Measurements from ENCODE around the gene DCTPP1. TPM values are rescaled to one million over a fixed set of nuclear protein-coding genes. Genes with fewer than 3 reads are reported as not detected.
A peak's percentile ranks its signal among the peaks of the same experiment; 100 is the strongest.
"Not testable (repeated sequence)": the region's sequence is repeated elsewhere in the genome, so short reads cannot be mapped to it uniquely, and the experiment has no call there.

The DCTPP1 gene
- polyA plus RNA-seq, 3 donors: 27.5 to 29.8 (median 29.2) TPM

- not testable (repeated sequence) for H3K27ac ChIP-seq (ENCODE audit: low read depth, low read length)
- 69 to 84% (median 84%) methylated on average over 4 of the region's 4 CpGs for WGBS, 3 donors
Observed at GRCh38 chr16:30396627-30397026, 33.2 kb downstream of the DCTPP1 start.

- no peak overlapping the region for H3K27ac ChIP-seq (ENCODE audit: low read depth, low read length)
- 9 to 17% (median 15%) methylated on average over 13 of the region's 13 CpGs for WGBS, 3 donors
Observed at GRCh38 chr16:30395992-30396585, 33.7 kb downstream of the DCTPP1 start.

GRCh38 chr16:30395155-30395991, 34.5 kb downstream of the DCTPP1 start, which contains the start of gene ZNF48:
Gene ZNF48, plus strand, starts transcription at chr16:30395420. Its CDS starts 375 bp downstream, at chr16:30395795.
- WGBS, 3 donors: 0% methylated on average over 67 to 103 of the region's 103 CpGs
- H3K27ac ChIP-seq (ENCODE audit: low read depth, low read length): no peak within 1 kb of the TSS

GRCh38 chr16:30394592-30395154, 35.2 kb downstream of the DCTPP1 start:
- WGBS, 3 donors: 6 to 12% (median 9%) methylated on average over 31 of the region's 31 CpGs
- no peak overlapping the region for H3K27ac ChIP-seq (ENCODE audit: low read depth, low read length)

GRCh38 chr16:30383521-30383920, 46.3 kb downstream of the DCTPP1 start:
- H3K27ac ChIP-seq (ENCODE audit: low read depth, low read length): no peak overlapping the region
- 29 to 49% (median 43%) methylated on average over 2 of the region's 2 CpGs for WGBS, 3 donors

- WGBS, 3 donors: 44 to 61% (median 47%) methylated on average over 12 of the region's 12 CpGs
- no peak within 1 kb of the TSS for H3K27ac ChIP-seq (ENCODE audit: low read depth, low read length)
Observed at GRCh38 chr16:30382111-30382881, 47.5 kb downstream of the DCTPP1 start, which contains the start of gene SEPTIN1. Gene SEPTIN1, minus strand, starts transcription at chr16:30382561. Its CDS starts 19 bp downstream, at chr16:30382542.

- 76 to 83% (median 79%) methylated on average over 13 of the region's 13 CpGs for WGBS, 3 donors
- no peak overlapping the region for H3K27ac ChIP-seq (ENCODE audit: low read depth, low read length)
Observed at GRCh38 chr16:30381291-30382041, 48.4 kb downstream of the DCTPP1 start.

- WGBS, 3 donors: 75 to 85% (median 82%) methylated on average over 6 of the region's 6 CpGs
- H3K27ac ChIP-seq (ENCODE audit: low read depth, low read length): no peak overlapping the region
Observed at GRCh38 chr16:30380803-30381208, 49.0 kb downstream of the DCTPP1 start.

- 91 to 93% (median 92%) methylated on average over 4 of the region's 4 CpGs for WGBS, 3 donors
- H3K27ac ChIP-seq (ENCODE audit: low read depth, low read length): no peak overlapping the region
Observed at GRCh38 chr16:30380072-30380802, 49.6 kb downstream of the DCTPP1 start.

GRCh38 chr16:30379158-30379783, 50.6 kb downstream of the DCTPP1 start:
- H3K27ac ChIP-seq (ENCODE audit: low read depth, low read length): peak overlapping the region; percentile 22
- WGBS, 3 donors: 26 to 31% (median 30%) methylated on average over 27 of the region's 27 CpGs

- 0 to 1% (median 0%) methylated on average over 59 to 66 of the region's 67 CpGs for WGBS, 3 donors
- H3K27ac ChIP-seq (ENCODE audit: low read depth, low read length): peak overlapping the region; percentile 91
Observed at GRCh38 chr16:30378236-30379157, 51.3 kb downstream of the DCTPP1 start.

- H3K27ac ChIP-seq (ENCODE audit: low read depth, low read length): peak overlapping the region; percentile 91
- WGBS, 3 donors: 0 to 2% (median 0%) methylated on average over 37 to 39 of the region's 39 CpGs
Observed at GRCh38 chr16:30377812-30378235, 52.0 kb downstream of the DCTPP1 start.

GRCh38 chr16:30377050-30377811, 52.6 kb downstream of the DCTPP1 start:
- peak overlapping the region; percentile 91 for H3K27ac ChIP-seq (ENCODE audit: low read depth, low read length)
- WGBS, 3 donors: 37 to 49% (median 39%) methylated on average over 29 of the region's 29 CpGs

GRCh38 chr16:30376461-30376902, 53.3 kb downstream of the DCTPP1 start:
- 92 to 96% (median 95%) methylated on average over 8 of the region's 8 CpGs for WGBS, 3 donors
- H3K27ac ChIP-seq (ENCODE audit: low read depth, low read length): no peak overlapping the region

GRCh38 chr16:30375864-30376263, 54.0 kb downstream of the DCTPP1 start:
- no peak overlapping the region for H3K27ac ChIP-seq (ENCODE audit: low read depth, low read length)
- WGBS, 3 donors: 85 to 93% (median 85%) methylated on average over 8 of the region's 8 CpGs
